Activated T-cell treated with anti-CD3 and anti-CD28 coated beads, Interleukin-2, amount 50 U/mL, for 4 hours (primary cell): ENCODE data around the gene PES1. TPM values are rescaled to one million over a fixed set of nuclear protein-coding genes. Genes with fewer than 3 reads are reported as not detected.

Experiments
- ATAC-seq, 2 donors: fragments of 200-7000 bp; cut with Tn5 transposase; one replicate each; pipeline ENCODE4 v1.10.0; 2021
- DNase-seq: peaks from one replicate; pipeline ENCODE4 v3.0.0-alpha.2; 2020
- H3K27me3 Mint-ChIP-seq: one replicate; pipeline ENCODE4 v1.8.0; 2021; ENCODE audit warnings: low read depth, mixed read lengths
- H3K36me3 Mint-ChIP-seq: one replicate; pipeline ENCODE4 v1.8.0; 2022; ENCODE audit warnings: mixed read lengths; ENCODE audit not compliant: insufficient read depth
- H3K4me1 Mint-ChIP-seq: one replicate; pipeline ENCODE4 v1.8.0; 2021; ENCODE audit warnings: low read depth, mixed read lengths
- H3K4me3 Mint-ChIP-seq: one replicate; pipeline ENCODE4 v1.8.0; 2021; ENCODE audit warnings: mild to moderate bottlenecking, moderate library complexity, mixed read lengths
- H3K9me3 Mint-ChIP-seq: one replicate; pipeline ENCODE4 v1.8.0; 2021; ENCODE audit warnings: mixed read lengths
- total RNA-seq, 3 donors: library from RNA; stranded (reverse); gene quantifications; one replicate each; pipeline ENCODE4 v1.2.1, GENCODE V29; 2021

PES1 gene
- total RNA-seq, 3 donors from 2014 or later, result 312 to 373 (median 336) TPM

GRCh38 chr22:30538280-30538679 lies 53.4 kb downstream of the PES1 start:
- Mint-ChIP-seq H3K4me3 (no peak overlapping the region), H3K4me1 (peaks cover 3% of the 10 kb centered on the region), H3K9me3 (no peaks in the 10 kb centered on the region), H3K36me3 (no peaks in the 10 kb centered on the region), H3K27me3 (peaks cover 27% of the 10 kb centered on the region)
- ATAC-seq (no peak), DNase-seq (no peak)

GRCh38 chr22:30537083-30537731 lies 54.5 kb downstream of the PES1 start:
- no peak overlapping the region for H3K4me3 Mint-ChIP-seq
- no peak for ATAC-seq
- no peaks in the 10 kb centered on the region for H3K36me3 Mint-ChIP-seq
- DNase-seq, result no peak
- H3K27me3 Mint-ChIP-seq, result peaks cover 19% of the 10 kb centered on the region
- H3K9me3 Mint-ChIP-seq, result no peaks in the 10 kb centered on the region
- H3K4me1 Mint-ChIP-seq, result no peaks in the 10 kb centered on the region

GRCh38 chr22:30535182-30535581 lies 56.5 kb downstream of the PES1 start:
- H3K36me3 Mint-ChIP-seq, result no peaks in the 10 kb centered on the region
- peaks cover 7% of the 10 kb centered on the region for H3K27me3 Mint-ChIP-seq
- no peaks in the 10 kb centered on the region for H3K9me3 Mint-ChIP-seq
- H3K4me1 Mint-ChIP-seq, result no peaks in the 10 kb centered on the region
- no peak for ATAC-seq
- DNase-seq, result no peak
- no peak overlapping the region for H3K4me3 Mint-ChIP-seq

- no peaks in the 10 kb centered on the region for H3K9me3 Mint-ChIP-seq
- no peaks in the 10 kb centered on the region for H3K4me1 Mint-ChIP-seq
- no peak for ATAC-seq
- H3K4me3 Mint-ChIP-seq, result no peak overlapping the region
- peaks cover 2% of the 10 kb centered on the region for H3K27me3 Mint-ChIP-seq
- no peaks in the 10 kb centered on the region for H3K36me3 Mint-ChIP-seq
- no peak for DNase-seq
These were observed 59.8 kb downstream of the PES1 start for GRCh38 chr22:30531651-30532608.

GRCh38 chr22:30526656-30527055 lies 65.1 kb downstream of the PES1 start:
- Mint-ChIP-seq H3K9me3 (no peaks in the 10 kb centered on the region), H3K4me3 (no peak overlapping the region), H3K4me1 (no peaks in the 10 kb centered on the region), H3K36me3 (no peaks in the 10 kb centered on the region), H3K27me3 (peaks cover 13% of the 10 kb centered on the region)
- no peak for DNase-seq
- ATAC-seq, result no peak

Other genes starting within 250 kb of the PES1 start
- gene SF3A1, start 235.0 kb downstream of the PES1 start, total RNA-seq, result 100 to 1,000 TPM; 315 to 335 (median 324) TPM
- gene CCDC157, start 234.9 kb downstream of the PES1 start, total RNA-seq, result 1 to 10 TPM; 2.3 to 3.0 (median 2.6) TPM
- gene RNF215, start 204.5 kb downstream of the PES1 start, total RNA-seq, result 1 to 10 TPM; 3.9 to 5.1 (median 4.4) TPM
- 10 to 100 TPM; 10.4 to 13.2 (median 12.5) TPM for gene SEC14L2, start 194.9 kb downstream of the PES1 start, total RNA-seq
- gene MTFP1, start 166.1 kb downstream of the PES1 start, total RNA-seq, result 100 to 1,000 TPM in 1 of 3 donors, 10 to 100 TPM in 2; 97.0 to 113 (median 99.9) TPM
- gene SEC14L3, start 119.9 kb downstream of the PES1 start, total RNA-seq, result not detected
- gene SEC14L4, start 86.2 kb downstream of the PES1 start, total RNA-seq, result under 1 TPM in 1 of 3 donors, not detected in 2; 0.16 TPM
- not detected for gene SEC14L6, start 45.2 kb downstream of the PES1 start, total RNA-seq
- gene GAL3ST1, start 17.2 kb downstream of the PES1 start, total RNA-seq, result under 1 TPM in 2 of 3 donors, not detected in 1; 0.16 to 0.38 TPM
- gene TCN2, start 15.3 kb upstream of the PES1 start, total RNA-seq, result under 1 TPM in 2 of 3 donors, not detected in 1; 0.26 to 0.46 TPM
- 10 to 100 TPM in 1 of 3 donors, 1 to 10 TPM in 2; 7.3 to 10.9 (median 8.9) TPM for gene SLC35E4, start 43.9 kb upstream of the PES1 start, total RNA-seq
- gene DUSP18, start 76.0 kb upstream of the PES1 start, total RNA-seq, result 1 to 10 TPM; 7.0 to 8.9 (median 7.8) TPM
- gene OSBP2, start 103.0 kb upstream of the PES1 start, total RNA-seq, result 1 to 10 TPM; 1.2 to 1.3 (median 1.3) TPM